ENCODE data around the gene ETS1.

Gene ETS1

GRCh38 chr11:128576555-128576954 lies 10.8 kb downstream of the ETS1 start:
- TF ChIP-seq CREB1 (IDR thresholded peaks at IDR 0.05; ENCODE audit: low read depth) (no peak), TAF1 (IDR thresholded peaks at IDR 0.05; ENCODE audit: low read depth) (no peak), EP300 (IDR thresholded peaks at IDR 0.05; ENCODE audit: borderline replicate concordance) (no peak), CEBPB (IDR thresholded peaks at IDR 0.05) (no peak), FOXM1 (IDR thresholded peaks at IDR 0.05; ENCODE audit: borderline replicate concordance, low read depth) (no peak), TCF12 (IDR thresholded peaks at IDR 0.05; ENCODE audit: low read depth) (no peak), ZBTB7A (IDR thresholded peaks at IDR 0.05; ENCODE audit: low read depth) (no peak), EGR1 (IDR thresholded peaks at IDR 0.05) (no peak), REST (IDR thresholded peaks at IDR 0.05; ENCODE audit: low read depth) (no peak), NFIC (IDR thresholded peaks at IDR 0.05) (no peak), TEAD4 (IDR thresholded peaks at IDR 0.05) (no peak)
- TF ChIP-seq, protein P1, sequence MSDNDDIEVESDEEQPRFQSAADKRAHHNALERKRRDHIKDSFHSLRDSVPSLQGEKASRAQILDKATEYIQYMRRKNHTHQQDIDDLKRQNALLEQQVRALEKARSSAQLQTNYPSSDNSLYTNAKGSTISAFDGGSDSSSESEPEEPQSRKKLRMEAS (IDR thresholded peaks at IDR 0.05), result no peak
- TF ChIP-seq, protein P2, sequence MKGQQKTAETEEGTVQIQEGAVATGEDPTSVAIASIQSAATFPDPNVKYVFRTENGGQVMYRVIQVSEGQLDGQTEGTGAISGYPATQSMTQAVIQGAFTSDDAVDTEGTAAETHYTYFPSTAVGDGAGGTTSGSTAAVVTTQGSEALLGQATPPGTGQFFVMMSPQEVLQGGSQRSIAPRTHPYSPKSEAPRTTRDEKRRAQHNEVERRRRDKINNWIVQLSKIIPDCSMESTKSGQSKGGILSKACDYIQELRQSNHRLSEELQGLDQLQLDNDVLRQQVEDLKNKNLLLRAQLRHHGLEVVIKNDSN (IDR thresholded peaks at IDR 0.05), result no peak

GRCh38 chr11:128575961-128576350 lies 11.4 kb downstream of the ETS1 start:
- no peak for TF ChIP-seq NFIC (IDR thresholded peaks at IDR 0.05)
- TF ChIP-seq FOXM1 (IDR thresholded peaks at IDR 0.05; ENCODE audit: borderline replicate concordance, low read depth), result no peak
- no peak for TF ChIP-seq EP300 (IDR thresholded peaks at IDR 0.05; ENCODE audit: borderline replicate concordance)
- TF ChIP-seq CEBPB (IDR thresholded peaks at IDR 0.05), result no peak
- no peak for TF ChIP-seq EGR1 (IDR thresholded peaks at IDR 0.05)
- TF ChIP-seq REST (IDR thresholded peaks at IDR 0.05; ENCODE audit: low read depth), result no peak
- TF ChIP-seq, protein P2 (IDR thresholded peaks at IDR 0.05), result no peak
- TF ChIP-seq, protein P1 (IDR thresholded peaks at IDR 0.05), result no peak
- no peak for TF ChIP-seq YY1 (IDR thresholded peaks at IDR 0.05; ENCODE audit: low read depth)
- TF ChIP-seq RAD21 (IDR thresholded peaks at IDR 0.05; ENCODE audit: low read depth), result no peak
- no peak for TF ChIP-seq ZBTB7A (IDR thresholded peaks at IDR 0.05; ENCODE audit: low read depth)
- no peak for TF ChIP-seq CREB1 (IDR thresholded peaks at IDR 0.05; ENCODE audit: low read depth)

GRCh38 chr11:128575174-128575960 lies 12.0 kb downstream of the ETS1 start:
- TF ChIP-seq TEAD4 (IDR thresholded peaks at IDR 0.05) (no peak), REST (IDR thresholded peaks at IDR 0.05; ENCODE audit: low read depth) (no peak), YY1 (IDR thresholded peaks at IDR 0.05; ENCODE audit: low read depth) (no peak), CREB1 (IDR thresholded peaks at IDR 0.05; ENCODE audit: low read depth) (no peak)
- TF ChIP-seq, protein P2 (IDR thresholded peaks at IDR 0.05), result no peak

- TF ChIP-seq NFIC (IDR thresholded peaks at IDR 0.05) (no peak), FOXM1 (IDR thresholded peaks at IDR 0.05; ENCODE audit: borderline replicate concordance, low read depth) (no peak), TAF1 (IDR thresholded peaks at IDR 0.05; ENCODE audit: low read depth) (no peak), RAD21 (IDR thresholded peaks at IDR 0.05; ENCODE audit: low read depth) (no peak), YY1 (IDR thresholded peaks at IDR 0.05; ENCODE audit: low read depth) (no peak), REST (IDR thresholded peaks at IDR 0.05; ENCODE audit: low read depth) (no peak), CREB1 (IDR thresholded peaks at IDR 0.05; ENCODE audit: low read depth) (no peak), EGR1 (IDR thresholded peaks at IDR 0.05) (no peak), TEAD4 (IDR thresholded peaks at IDR 0.05) (no peak), CEBPB (IDR thresholded peaks at IDR 0.05) (no peak), TCF12 (IDR thresholded peaks at IDR 0.05; ENCODE audit: low read depth) (no peak), ZBTB7A (IDR thresholded peaks at IDR 0.05; ENCODE audit: low read depth) (no peak), EP300 (IDR thresholded peaks at IDR 0.05; ENCODE audit: borderline replicate concordance) (no peak)
- TF ChIP-seq, protein P2 (IDR thresholded peaks at IDR 0.05), result no peak
- TF ChIP-seq, protein P1 (IDR thresholded peaks at IDR 0.05), result no peak
Observed at GRCh38 chr11:128574576-128575011, 12.8 kb downstream of the ETS1 start.

Data from Ishikawa (cell line).